H9 (cell line): Measurements from ENCODE around the gene SLC25A39. TPM values are rescaled to one million over a fixed set of nuclear protein-coding genes. Genes with fewer than 3 reads are reported as not detected.

Source experiments
- DNase-seq: peaks from one replicate; pipeline ENCODE4 v3.0.0-alpha.2; 2017
- H2AFZ ChIP-seq: one replicate; pipeline ENCODE4 v1.6.1; 2013; ENCODE audit warnings: mild to moderate bottlenecking, low read length, control low read depth, moderate library complexity
- H2AK5ac ChIP-seq: 2 replicates; pipeline ENCODE4 v1.6.1; 2013; ENCODE audit warnings: low read length, control low read depth, mixed read lengths; ENCODE audit not compliant: insufficient read length
- H2BK120ac ChIP-seq: one replicate; pipeline ENCODE4 v1.6.1; 2013; ENCODE audit warnings: low read depth, mild to moderate bottlenecking, low read length, control low read depth, inconsistent platforms; ENCODE audit not compliant: poor library complexity, severe bottlenecking
- H2BK12ac ChIP-seq: 2 replicates; pipeline ENCODE4 v1.6.1; 2013; ENCODE audit warnings: low read length, control low read depth, mixed read lengths, low read depth; ENCODE audit not compliant: insufficient read length
- H2BK15ac ChIP-seq: 2 replicates; pipeline ENCODE4 v1.6.1; 2013; ENCODE audit warnings: low read depth, low read length, control low read depth
- H2BK20ac ChIP-seq: one replicate; pipeline ENCODE4 v1.6.1; 2013; ENCODE audit warnings: low read depth, mild to moderate bottlenecking, low read length, control low read depth, inconsistent platforms; ENCODE audit not compliant: poor library complexity, severe bottlenecking
- H2BK5ac ChIP-seq: 2 replicates; pipeline ENCODE4 v1.6.1; 2013; ENCODE audit warnings: low read length, control low read depth, mixed read lengths; ENCODE audit not compliant: insufficient read length
- H3K14ac ChIP-seq: 2 replicates; pipeline ENCODE4 v1.6.1; 2013; ENCODE audit warnings: low read length, control low read depth; ENCODE audit not compliant: insufficient read depth
- H3K18ac ChIP-seq: 2 replicates; pipeline ENCODE4 v1.6.1; 2013; ENCODE audit warnings: low read depth, mild to moderate bottlenecking, mixed read lengths, low read length, control low read depth; ENCODE audit not compliant: insufficient read length
- H3K23ac ChIP-seq: 2 replicates; pipeline ENCODE4 v1.6.1; 2013; ENCODE audit warnings: low read length, control low read depth, mixed read lengths, low read depth; ENCODE audit not compliant: insufficient read length
- H3K23me2 ChIP-seq: 2 replicates; pipeline ENCODE4 v1.6.1; 2013; ENCODE audit warnings: low read depth, mild to moderate bottlenecking, mixed read lengths, low read length, control low read depth; ENCODE audit not compliant: insufficient read length, poor library complexity, severe bottlenecking
- H3K27ac ChIP-seq: 2 replicates; pipeline ENCODE4 v1.5.1; 2013; ENCODE audit warnings: low read length, control low read depth, mixed read lengths, low read depth; ENCODE audit not compliant: insufficient read length
- H3K27me3 ChIP-seq: 2 replicates; pipeline ENCODE4 v1.6.1; 2013; ENCODE audit warnings: low read length, control low read depth, inconsistent platforms; ENCODE audit not compliant: insufficient read depth
- H3K4ac ChIP-seq: 2 replicates; pipeline ENCODE4 v1.6.1; 2013; ENCODE audit warnings: low read depth, mild to moderate bottlenecking, control low read depth, inconsistent platforms, low read length, moderate library complexity
- H3K4me1 ChIP-seq: 2 replicates; pipeline ENCODE4 v1.6.1; 2013; ENCODE audit warnings: low read length, control low read depth, inconsistent platforms; ENCODE audit not compliant: insufficient read depth
- H3K4me2 ChIP-seq: 2 replicates; pipeline ENCODE4 v1.6.1; 2013; ENCODE audit warnings: low read length, control low read depth, mixed read lengths; ENCODE audit not compliant: insufficient read length, insufficient read depth
- H3K56ac ChIP-seq: 2 replicates; pipeline ENCODE4 v1.6.1; 2013; ENCODE audit warnings: low read depth, mild to moderate bottlenecking, mixed read lengths, low read length, control low read depth; ENCODE audit not compliant: insufficient read length
- H3K79me1 ChIP-seq: 2 replicates; pipeline ENCODE4 v1.6.1; 2013; ENCODE audit warnings: low read depth, mild to moderate bottlenecking, moderate library complexity, low read length, control low read depth, inconsistent platforms; ENCODE audit not compliant: insufficient read depth, poor library complexity, severe bottlenecking
- H3K79me2 ChIP-seq: 2 replicates; pipeline ENCODE4 v1.6.1; 2013; ENCODE audit warnings: low read length, control low read depth, inconsistent platforms; ENCODE audit not compliant: insufficient read depth
- H3K9ac ChIP-seq: 2 replicates; pipeline ENCODE4 v1.6.1; 2013; ENCODE audit warnings: low read length, control low read depth, mixed read lengths; ENCODE audit not compliant: insufficient read length; ENCODE audit errors: extremely low read depth
- H3K9me3 ChIP-seq: one replicate; pipeline ENCODE4 v1.6.1; 2013; ENCODE audit warnings: low read depth, low read length, inconsistent platforms; ENCODE audit not compliant: control insufficient read depth
- H3T11ph ChIP-seq: one replicate; pipeline ENCODE4 v1.6.1; 2013; ENCODE audit warnings: mild to moderate bottlenecking, low read length, control low read depth, inconsistent platforms
- H4K20me1 ChIP-seq: one replicate; pipeline ENCODE4 v1.6.1; 2013; ENCODE audit not compliant: control insufficient read depth, insufficient read length, insufficient read depth
- H4K5ac ChIP-seq: 2 replicates; pipeline ENCODE4 v1.6.1; 2013; ENCODE audit warnings: low read depth, mild to moderate bottlenecking, mixed read lengths, low read length, control low read depth; ENCODE audit not compliant: insufficient read length
- H4K8ac ChIP-seq: replicated peaks from 2 replicates; pipeline ENCODE4 v1.6.1; 2013; ENCODE audit warnings: low read length, control low read depth, mixed read lengths, low read depth; ENCODE audit not compliant: insufficient read length
- H4K91ac ChIP-seq: 2 replicates; pipeline ENCODE4 v1.6.1; 2013; ENCODE audit warnings: low read depth, mild to moderate bottlenecking, moderate library complexity, mixed read lengths, low read length, control low read depth; ENCODE audit not compliant: insufficient read length
- H3K27ac Mint-ChIP-seq, 3 experiments: 2 replicates in 2 of 3; 3 replicates in 1 of 3; pipeline ENCODE4 v1.8.0; 2020 to 2021; ENCODE audit warnings: mixed read lengths in 3 of 3, mild to moderate bottlenecking in 1 of 3, moderate library complexity in 1 of 3
- H3K27me3 Mint-ChIP-seq: 2 replicates; pipeline ENCODE4 v1.8.0; 2021; ENCODE audit warnings: low read depth, mild to moderate bottlenecking, moderate library complexity, mixed read lengths
- H3K36me3 Mint-ChIP-seq, 3 experiments: 2 replicates in 2 of 3; 3 replicates in 1 of 3; pipeline ENCODE4 v1.8.0; 2020 to 2021; ENCODE audit warnings: low read depth in 3 of 3, mixed read lengths in 3 of 3; ENCODE audit not compliant: insufficient read depth in 1 of 3
- H3K4me1 Mint-ChIP-seq, 2 experiments: 2 replicates each; pipeline ENCODE4 v1.8.0; 2020; ENCODE audit warnings: mixed read lengths in 2 of 2
- H3K4me3 Mint-ChIP-seq, 2 experiments: 2 replicates in 1 of 2; 3 replicates in 1 of 2; pipeline ENCODE4 v1.8.0; 2020 to 2021; ENCODE audit warnings: mild to moderate bottlenecking in 2 of 2, mixed read lengths in 2 of 2, moderate library complexity in 1 of 2
- H3K9me3 Mint-ChIP-seq, 2 experiments: 2 replicates in 1 of 2; 3 replicates in 1 of 2; pipeline ENCODE4 v1.8.0; 2020; ENCODE audit warnings: mild to moderate bottlenecking in 2 of 2, mixed read lengths in 2 of 2, moderate library complexity in 1 of 2
- WGBS: extraction: QIAGEN DNeasy Blood & Tissue Kit; methylation state at CpG from one replicate; pipeline ENCODE4 v1.1.7; 2013; ENCODE audit warnings: missing lambda C conversion rate, low lambda C conversion rate, mixed read lengths; ENCODE audit not compliant: insufficient read length; ENCODE audit errors: extremely low coverage; 5-methylcytosine and 5-hydroxymethylcytosine counted together
- total RNA-seq: library from RNA; stranded (reverse); gene quantifications from 2 replicates; pipeline ENCODE4 v1.2.1, GENCODE V29; 2021
- TF ChIP-seq, protein P1 (sequence below): fragments of 200-600 bp; sonication (generic); conservative IDR thresholded peaks from 3 replicates; pipeline ENCODE4 v1.8.0; 2021; ENCODE audit warnings: antibody characterized with exemption, mild to moderate bottlenecking

Gene SLC25A39
- total RNA-seq, 1 experiment from 2014 or later, result 227 TPM

DNA sequence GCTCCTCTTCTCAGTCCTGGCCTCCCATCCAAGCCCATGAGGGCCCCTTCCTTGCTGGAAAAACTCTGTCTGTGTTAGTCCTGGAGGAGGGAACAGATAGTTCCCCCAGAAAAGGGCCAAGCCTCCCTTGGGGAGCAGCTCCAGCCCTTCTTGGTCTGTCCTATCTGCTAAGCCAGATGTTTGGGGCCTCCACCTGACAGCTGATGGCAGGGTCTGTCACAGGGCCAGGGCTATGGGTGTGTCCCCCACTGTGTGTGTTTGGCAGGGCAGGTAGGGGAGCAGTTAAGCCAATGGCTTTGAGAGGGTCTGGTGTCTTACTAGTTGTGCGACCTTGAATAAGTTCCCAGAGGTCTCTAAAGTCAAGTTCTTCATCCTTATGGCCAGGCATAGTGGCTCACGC lies 43.1 kb downstream of the SLC25A39 start:
- Mint-ChIP-seq H3K4me3 (no peak overlapping the region), H3K27ac (no peak overlapping the region; a peak in 1 of 7 replicates), H3K9me3 (no peaks in the 10 kb centered on the region), H3K27me3 (peaks cover 3% of the 10 kb centered on the region), H3K4me1 (peaks cover 13 to 24% of the 10 kb centered on the region in 2 experiments), H3K36me3 (no peaks in the 10 kb centered on the region)
- Histone ChIP-seq H3K79me1 (no peaks in the 10 kb centered on the region), H3K79me2 (no peaks in the 10 kb centered on the region), H3T11ph (no peak overlapping the region), H4K20me1 (no peaks in the 10 kb centered on the region), H3K9me3 (no peaks in the 10 kb centered on the region), H3K27me3 (no peaks in the 10 kb centered on the region), H2AK5ac (no peak overlapping the region), H2BK15ac (no peak overlapping the region), H2AFZ (no peak overlapping the region), H3K9ac (no peak overlapping the region), H3K4ac (no peak overlapping the region), H3K23me2 (no peaks in the 10 kb centered on the region), H3K56ac (no peak overlapping the region), H4K5ac (no peak overlapping the region), H3K18ac (no peak overlapping the region), H3K23ac (no peak overlapping the region), H2BK12ac (no peak overlapping the region), H3K4me1 (peaks cover 8% of the 10 kb centered on the region; the same call in 1 of the 2 replicates), H3K27ac (no peak overlapping the region), H3K14ac (no peak overlapping the region; the same call in 1 of the 2 replicates), H4K91ac (no peak overlapping the region), H2BK5ac (no peak overlapping the region), H2BK120ac (no peak overlapping the region), H3K4me2 (no peak overlapping the region), H4K8ac (no peak overlapping the region), H2BK20ac (no peak overlapping the region)
- WGBS, result no CpG with 5 or more reads among the region's 2 CpGs
- no peak for DNase-seq
- TF ChIP-seq, protein P1, sequence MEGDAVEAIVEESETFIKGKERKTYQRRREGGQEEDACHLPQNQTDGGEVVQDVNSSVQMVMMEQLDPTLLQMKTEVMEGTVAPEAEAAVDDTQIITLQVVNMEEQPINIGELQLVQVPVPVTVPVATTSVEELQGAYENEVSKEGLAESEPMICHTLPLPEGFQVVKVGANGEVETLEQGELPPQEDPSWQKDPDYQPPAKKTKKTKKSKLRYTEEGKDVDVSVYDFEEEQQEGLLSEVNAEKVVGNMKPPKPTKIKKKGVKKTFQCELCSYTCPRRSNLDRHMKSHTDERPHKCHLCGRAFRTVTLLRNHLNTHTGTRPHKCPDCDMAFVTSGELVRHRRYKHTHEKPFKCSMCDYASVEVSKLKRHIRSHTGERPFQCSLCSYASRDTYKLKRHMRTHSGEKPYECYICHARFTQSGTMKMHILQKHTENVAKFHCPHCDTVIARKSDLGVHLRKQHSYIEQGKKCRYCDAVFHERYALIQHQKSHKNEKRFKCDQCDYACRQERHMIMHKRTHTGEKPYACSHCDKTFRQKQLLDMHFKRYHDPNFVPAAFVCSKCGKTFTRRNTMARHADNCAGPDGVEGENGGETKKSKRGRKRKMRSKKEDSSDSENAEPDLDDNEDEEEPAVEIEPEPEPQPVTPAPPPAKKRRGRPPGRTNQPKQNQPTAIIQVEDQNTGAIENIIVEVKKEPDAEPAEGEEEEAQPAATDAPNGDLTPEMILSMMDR, result no peak
